ENCODE data around the gene DCTN2. TPM values are rescaled to one million over a fixed set of nuclear protein-coding genes. Genes with fewer than 3 reads are reported as not detected.

The DCTN2 gene
- total and polyA plus RNA-seq, 4 donors: 28.5 to 66.6 (median 31.2) TPM

DNA sequence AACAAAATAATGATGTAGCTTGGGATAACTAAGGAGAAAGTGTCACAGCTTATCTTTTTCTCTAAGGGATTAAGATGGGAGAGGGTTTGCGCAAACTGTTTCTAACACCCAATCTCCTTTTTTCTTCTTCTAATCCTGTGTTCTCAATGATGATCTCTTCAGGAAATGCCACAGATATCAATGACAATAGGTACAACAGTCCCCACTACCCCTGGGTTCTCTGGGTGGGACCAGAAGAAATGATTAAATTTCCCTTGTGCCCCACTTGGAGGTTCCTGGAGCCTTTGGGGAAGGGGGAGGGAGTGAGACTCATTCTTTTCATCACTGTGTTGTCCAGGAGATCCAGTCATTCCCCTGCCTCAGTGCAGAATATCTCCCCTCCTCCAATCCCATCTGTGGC lies 35.4 kb upstream of the DCTN2 start:
- Histone ChIP-seq H3K4me1 (ENCODE audit: control insufficient read depth in 4 of 4, insufficient read depth in 4 of 4, low read length in 3 of 4) (peaks cover 1 to 13% (median 9%) of the 10 kb centered on the region in 4 donors), H3K27me3 (ENCODE audit: control insufficient read depth in 4 of 4, insufficient read depth in 4 of 4, low read length in 3 of 4) (no peaks in the 10 kb centered on the region), H3K9ac (ENCODE audit: low read depth in 1 of 2, low read length in 2 of 2) (no peak overlapping the region), H3K36me3 (ENCODE audit: control insufficient read depth in 4 of 4, insufficient read depth in 3 of 4, low read depth in 1 of 4, low read length in 3 of 4) (no peaks in the 10 kb centered on the region), H3K9me3 (ENCODE audit: control insufficient read depth in 4 of 4, low read length in 3 of 4) (no peaks in the 10 kb centered on the region), H3K4me3 (ENCODE audit: low read depth in 1 of 3, low read length in 3 of 3) (no peak overlapping the region), H3K27ac (ENCODE audit: low read depth in 1 of 2, low read length in 2 of 2) (no peak overlapping the region)
- 98% methylated on average over 1 of the region's 1 CpG for WGBS
- TF ChIP-seq EGR1 (IDR thresholded peaks at IDR 0.05; ENCODE audit: low read depth in 2 of 2) (no peak), FOXA1 (IDR thresholded peaks at IDR 0.05) (no peak), SP1 (IDR thresholded peaks at IDR 0.05) (no peak), YY1 (IDR thresholded peaks at IDR 0.05) (no peak), JUND (IDR thresholded peaks at IDR 0.05) (no peak), TAF1 (conservative IDR thresholded peaks at IDR 0.05) (no peak), RAD21 (IDR thresholded peaks at IDR 0.05) (no peak), HNF4A (conservative IDR thresholded peaks at IDR 0.05) (no peak), NR2F2 (IDR thresholded peaks at IDR 0.05) (no peak), GABPA (IDR thresholded peaks at IDR 0.05 in 1 of 2, conservative IDR thresholded peaks at IDR 0.05 in 1 of 2) (no peak), FOXA2 (IDR thresholded peaks at IDR 0.05) (no peak), RXRA (IDR thresholded peaks at IDR 0.05) (no peak), HNF4G (IDR thresholded peaks at IDR 0.05) (no peak)
- TF ChIP-seq, protein P1, sequence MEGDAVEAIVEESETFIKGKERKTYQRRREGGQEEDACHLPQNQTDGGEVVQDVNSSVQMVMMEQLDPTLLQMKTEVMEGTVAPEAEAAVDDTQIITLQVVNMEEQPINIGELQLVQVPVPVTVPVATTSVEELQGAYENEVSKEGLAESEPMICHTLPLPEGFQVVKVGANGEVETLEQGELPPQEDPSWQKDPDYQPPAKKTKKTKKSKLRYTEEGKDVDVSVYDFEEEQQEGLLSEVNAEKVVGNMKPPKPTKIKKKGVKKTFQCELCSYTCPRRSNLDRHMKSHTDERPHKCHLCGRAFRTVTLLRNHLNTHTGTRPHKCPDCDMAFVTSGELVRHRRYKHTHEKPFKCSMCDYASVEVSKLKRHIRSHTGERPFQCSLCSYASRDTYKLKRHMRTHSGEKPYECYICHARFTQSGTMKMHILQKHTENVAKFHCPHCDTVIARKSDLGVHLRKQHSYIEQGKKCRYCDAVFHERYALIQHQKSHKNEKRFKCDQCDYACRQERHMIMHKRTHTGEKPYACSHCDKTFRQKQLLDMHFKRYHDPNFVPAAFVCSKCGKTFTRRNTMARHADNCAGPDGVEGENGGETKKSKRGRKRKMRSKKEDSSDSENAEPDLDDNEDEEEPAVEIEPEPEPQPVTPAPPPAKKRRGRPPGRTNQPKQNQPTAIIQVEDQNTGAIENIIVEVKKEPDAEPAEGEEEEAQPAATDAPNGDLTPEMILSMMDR (IDR thresholded peaks at IDR 0.05; ENCODE audit: low read depth, low read length, missing input control): no peak
- TF ChIP-seq, protein P2, sequence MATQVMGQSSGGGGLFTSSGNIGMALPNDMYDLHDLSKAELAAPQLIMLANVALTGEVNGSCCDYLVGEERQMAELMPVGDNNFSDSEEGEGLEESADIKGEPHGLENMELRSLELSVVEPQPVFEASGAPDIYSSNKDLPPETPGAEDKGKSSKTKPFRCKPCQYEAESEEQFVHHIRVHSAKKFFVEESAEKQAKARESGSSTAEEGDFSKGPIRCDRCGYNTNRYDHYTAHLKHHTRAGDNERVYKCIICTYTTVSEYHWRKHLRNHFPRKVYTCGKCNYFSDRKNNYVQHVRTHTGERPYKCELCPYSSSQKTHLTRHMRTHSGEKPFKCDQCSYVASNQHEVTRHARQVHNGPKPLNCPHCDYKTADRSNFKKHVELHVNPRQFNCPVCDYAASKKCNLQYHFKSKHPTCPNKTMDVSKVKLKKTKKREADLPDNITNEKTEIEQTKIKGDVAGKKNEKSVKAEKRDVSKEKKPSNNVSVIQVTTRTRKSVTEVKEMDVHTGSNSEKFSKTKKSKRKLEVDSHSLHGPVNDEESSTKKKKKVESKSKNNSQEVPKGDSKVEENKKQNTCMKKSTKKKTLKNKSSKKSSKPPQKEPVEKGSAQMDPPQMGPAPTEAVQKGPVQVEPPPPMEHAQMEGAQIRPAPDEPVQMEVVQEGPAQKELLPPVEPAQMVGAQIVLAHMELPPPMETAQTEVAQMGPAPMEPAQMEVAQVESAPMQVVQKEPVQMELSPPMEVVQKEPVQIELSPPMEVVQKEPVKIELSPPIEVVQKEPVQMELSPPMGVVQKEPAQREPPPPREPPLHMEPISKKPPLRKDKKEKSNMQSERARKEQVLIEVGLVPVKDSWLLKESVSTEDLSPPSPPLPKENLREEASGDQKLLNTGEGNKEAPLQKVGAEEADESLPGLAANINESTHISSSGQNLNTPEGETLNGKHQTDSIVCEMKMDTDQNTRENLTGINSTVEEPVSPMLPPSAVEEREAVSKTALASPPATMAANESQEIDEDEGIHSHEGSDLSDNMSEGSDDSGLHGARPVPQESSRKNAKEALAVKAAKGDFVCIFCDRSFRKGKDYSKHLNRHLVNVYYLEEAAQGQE (IDR thresholded peaks at IDR 0.05): no peak
- TF ChIP-seq, protein P3, sequence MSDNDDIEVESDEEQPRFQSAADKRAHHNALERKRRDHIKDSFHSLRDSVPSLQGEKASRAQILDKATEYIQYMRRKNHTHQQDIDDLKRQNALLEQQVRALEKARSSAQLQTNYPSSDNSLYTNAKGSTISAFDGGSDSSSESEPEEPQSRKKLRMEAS (IDR thresholded peaks at IDR 0.05): no peak
- TF ChIP-seq, protein P4, sequence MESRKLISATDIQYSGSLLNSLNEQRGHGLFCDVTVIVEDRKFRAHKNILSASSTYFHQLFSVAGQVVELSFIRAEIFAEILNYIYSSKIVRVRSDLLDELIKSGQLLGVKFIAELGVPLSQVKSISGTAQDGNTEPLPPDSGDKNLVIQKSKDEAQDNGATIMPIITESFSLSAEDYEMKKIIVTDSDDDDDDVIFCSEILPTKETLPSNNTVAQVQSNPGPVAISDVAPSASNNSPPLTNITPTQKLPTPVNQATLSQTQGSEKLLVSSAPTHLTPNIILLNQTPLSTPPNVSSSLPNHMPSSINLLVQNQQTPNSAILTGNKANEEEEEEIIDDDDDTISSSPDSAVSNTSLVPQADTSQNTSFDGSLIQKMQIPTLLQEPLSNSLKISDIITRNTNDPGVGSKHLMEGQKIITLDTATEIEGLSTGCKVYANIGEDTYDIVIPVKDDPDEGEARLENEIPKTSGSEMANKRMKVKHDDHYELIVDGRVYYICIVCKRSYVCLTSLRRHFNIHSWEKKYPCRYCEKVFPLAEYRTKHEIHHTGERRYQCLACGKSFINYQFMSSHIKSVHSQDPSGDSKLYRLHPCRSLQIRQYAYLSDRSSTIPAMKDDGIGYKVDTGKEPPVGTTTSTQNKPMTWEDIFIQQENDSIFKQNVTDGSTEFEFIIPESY (IDR thresholded peaks at IDR 0.05): no peak
- TF ChIP-seq, protein P5, sequence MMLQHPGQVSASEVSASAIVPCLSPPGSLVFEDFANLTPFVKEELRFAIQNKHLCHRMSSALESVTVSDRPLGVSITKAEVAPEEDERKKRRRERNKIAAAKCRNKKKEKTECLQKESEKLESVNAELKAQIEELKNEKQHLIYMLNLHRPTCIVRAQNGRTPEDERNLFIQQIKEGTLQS (IDR thresholded peaks at IDR 0.05): no peak
- DNase-seq (ENCODE audit: low spot score): no peak
